ENCODE results near the gene PRXL2B.

DNA sequence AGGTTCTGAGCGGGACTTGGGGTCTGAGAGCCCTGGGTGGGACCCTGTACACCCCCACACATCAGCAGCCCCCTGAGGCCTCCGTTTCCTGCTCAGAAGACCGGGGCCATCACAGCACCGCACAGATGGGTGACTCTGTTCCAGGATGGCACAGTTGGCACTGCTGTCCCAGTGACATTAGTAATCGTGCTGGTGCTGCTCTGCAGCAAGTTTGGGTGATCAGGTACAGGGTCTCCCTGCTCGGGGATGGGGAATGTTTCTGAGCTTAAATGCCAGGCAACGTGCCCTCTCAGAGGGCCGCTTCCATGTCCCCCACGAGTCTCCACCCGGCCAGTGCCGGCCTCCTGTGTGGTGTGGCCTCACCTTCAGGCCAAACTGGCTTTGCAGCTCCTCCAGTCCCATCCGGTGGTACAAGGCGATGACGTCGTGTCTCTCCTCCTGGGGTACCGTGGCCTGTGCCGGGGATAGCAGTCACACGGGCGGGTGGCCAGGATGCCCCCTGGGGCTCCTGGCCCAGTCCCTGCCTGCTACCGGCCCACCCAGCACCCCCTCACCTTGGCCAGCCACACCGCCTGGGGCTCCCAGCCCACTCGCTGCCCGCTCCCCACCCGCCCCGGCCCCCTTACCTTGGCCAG lies 17.1 kb downstream of the PRXL2B start:
- TF ChIP-seq, protein P1, sequence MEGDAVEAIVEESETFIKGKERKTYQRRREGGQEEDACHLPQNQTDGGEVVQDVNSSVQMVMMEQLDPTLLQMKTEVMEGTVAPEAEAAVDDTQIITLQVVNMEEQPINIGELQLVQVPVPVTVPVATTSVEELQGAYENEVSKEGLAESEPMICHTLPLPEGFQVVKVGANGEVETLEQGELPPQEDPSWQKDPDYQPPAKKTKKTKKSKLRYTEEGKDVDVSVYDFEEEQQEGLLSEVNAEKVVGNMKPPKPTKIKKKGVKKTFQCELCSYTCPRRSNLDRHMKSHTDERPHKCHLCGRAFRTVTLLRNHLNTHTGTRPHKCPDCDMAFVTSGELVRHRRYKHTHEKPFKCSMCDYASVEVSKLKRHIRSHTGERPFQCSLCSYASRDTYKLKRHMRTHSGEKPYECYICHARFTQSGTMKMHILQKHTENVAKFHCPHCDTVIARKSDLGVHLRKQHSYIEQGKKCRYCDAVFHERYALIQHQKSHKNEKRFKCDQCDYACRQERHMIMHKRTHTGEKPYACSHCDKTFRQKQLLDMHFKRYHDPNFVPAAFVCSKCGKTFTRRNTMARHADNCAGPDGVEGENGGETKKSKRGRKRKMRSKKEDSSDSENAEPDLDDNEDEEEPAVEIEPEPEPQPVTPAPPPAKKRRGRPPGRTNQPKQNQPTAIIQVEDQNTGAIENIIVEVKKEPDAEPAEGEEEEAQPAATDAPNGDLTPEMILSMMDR (conservative IDR thresholded peaks at IDR 0.05; ENCODE audit: low read length) = no peak
- no peak for TF ChIP-seq EZH2phosphoT487 (IDR thresholded peaks at IDR 0.05; ENCODE audit: borderline replicate concordance, low read depth, low read length)

All from OCI-LY7 (cell line).